AML-193 (cell line): ENCODE measurements around the gene LNPK.
"Not testable (repeated sequence)": the region's sequence is repeated elsewhere in the genome, so short reads cannot be mapped to it uniquely, and the experiment has no call there.

Experiments used
- DNase-seq, 2 experiments: peaks; one replicate each; lab custom pipeline; 2025; lab: John Stamatoyannopoulos, UW

Gene LNPK

GRCh38 chr2:175973373-175973772 is 28.7 kb downstream of the LNPK start:
- no peak for DNase-seq

GRCh38 chr2:175966839-175967238 is 35.2 kb downstream of the LNPK start:
- DNase-seq, result no peak

GRCh38 chr2:175965773-175966172 is 36.3 kb downstream of the LNPK start:
- DNase-seq, result no peak

DNA sequence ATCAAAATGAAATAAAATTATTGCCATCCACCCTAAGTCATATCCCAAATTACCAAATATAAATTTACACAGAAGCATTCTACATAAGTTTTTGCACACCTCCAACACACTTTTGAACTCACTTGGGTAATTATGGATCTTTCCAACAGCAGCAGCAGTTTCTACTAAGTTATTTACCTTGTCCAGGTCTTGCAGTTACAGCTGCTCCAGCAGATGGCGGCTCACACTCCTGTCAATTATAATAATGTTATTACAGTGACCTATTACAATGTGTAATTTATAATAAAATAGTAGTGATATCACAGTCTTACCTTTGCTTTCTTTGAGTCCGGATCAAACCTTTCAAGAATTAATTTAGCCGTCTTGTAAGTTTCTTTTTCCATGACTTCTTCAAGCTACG is 37.9 kb downstream of the LNPK start:
- peak in 1 of 2 experiments; percentile 6 for DNase-seq

DNA sequence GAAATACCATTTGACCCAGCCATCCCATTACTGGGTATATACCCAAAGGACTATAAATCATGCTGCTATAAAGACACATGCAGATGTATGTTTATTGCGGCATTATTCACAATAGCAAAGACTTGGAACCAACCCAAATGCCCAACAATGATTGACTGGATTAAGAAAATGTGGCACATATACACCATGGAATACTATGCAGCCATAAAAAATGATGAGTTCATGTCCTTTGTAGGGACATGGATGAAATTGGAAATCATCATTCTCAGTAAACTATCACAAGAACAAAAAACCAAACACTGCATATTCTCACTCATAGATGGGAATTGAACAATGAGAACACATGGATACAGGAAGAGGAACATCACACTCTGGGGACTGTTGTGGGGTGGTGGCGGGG is 38.9 kb downstream of the LNPK start:
- DNase-seq, result not testable (repeated sequence)

GRCh38 chr2:175957845-175958244 is 44.2 kb downstream of the LNPK start:
- no peak for DNase-seq

GRCh38 chr2:175955136-175955535 is 46.9 kb downstream of the LNPK start:
- no peak for DNase-seq

DNA sequence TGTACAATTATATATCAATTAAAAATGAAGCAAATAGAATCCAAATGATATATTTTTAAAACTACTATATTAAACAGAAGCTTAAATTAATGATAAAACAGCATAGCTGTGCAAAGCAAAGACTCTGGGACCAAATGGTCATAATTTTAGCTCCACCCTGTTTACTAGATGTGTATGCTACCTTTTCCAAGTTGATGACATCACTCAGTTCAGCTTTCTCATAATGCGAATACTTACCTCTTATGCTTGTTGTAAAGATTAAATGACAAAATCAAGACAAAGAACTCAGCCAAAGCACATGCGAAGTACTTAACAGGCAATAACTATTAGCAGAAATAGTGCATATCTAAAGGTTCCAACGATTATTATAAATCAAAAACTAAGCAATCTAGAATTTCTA is 51.6 kb downstream of the LNPK start:
- no peak for DNase-seq

GRCh38 chr2:175948191-175948590 is 53.9 kb downstream of the LNPK start:
- no peak for DNase-seq

- no peak for DNase-seq
Measured at GRCh38 chr2:175947073-175947472, 55.0 kb downstream of the LNPK start.

DNA sequence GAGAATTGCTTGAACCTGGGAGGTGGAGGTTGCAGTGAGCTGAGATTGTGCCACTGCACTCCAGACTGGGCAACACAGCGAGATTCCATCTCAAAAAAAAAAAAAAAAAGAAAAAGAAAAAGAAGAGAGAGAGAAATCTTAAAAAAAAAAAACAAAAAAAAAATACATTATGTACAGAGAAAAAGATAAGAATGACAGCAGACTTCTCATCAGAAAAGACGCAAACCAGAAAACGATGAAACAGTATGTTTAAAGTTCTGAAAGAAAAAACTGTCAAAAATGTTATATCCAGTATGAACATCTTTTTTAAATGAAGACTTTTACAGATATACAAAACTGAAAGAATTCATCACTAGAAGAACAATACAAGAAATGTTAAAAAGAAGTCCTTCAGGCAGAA is 60.4 kb downstream of the LNPK start:
- DNase-seq, result no peak

DNA sequence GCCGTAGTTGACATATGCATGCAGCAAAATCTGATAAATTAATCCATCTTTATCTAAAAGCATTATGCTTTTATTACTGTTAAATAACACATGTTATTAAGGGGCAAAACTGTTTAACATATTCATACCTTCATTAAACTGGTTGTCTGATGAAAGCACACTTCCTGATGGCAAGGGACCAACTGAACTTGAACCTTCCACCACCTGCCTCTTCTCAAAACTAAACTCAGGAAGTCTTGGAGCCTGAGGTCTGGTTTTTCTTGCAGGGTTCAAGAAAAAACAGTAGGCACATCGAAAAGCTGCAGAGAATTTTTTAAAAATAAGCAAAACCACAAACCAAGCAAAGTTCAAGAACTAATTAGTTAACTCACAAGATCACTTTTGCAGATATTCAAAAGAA is 64.9 kb downstream of the LNPK start:
- no peak for DNase-seq

GRCh38 chr2:175935289-175936181 is 66.5 kb downstream of the LNPK start:
- no peak for DNase-seq

DNA sequence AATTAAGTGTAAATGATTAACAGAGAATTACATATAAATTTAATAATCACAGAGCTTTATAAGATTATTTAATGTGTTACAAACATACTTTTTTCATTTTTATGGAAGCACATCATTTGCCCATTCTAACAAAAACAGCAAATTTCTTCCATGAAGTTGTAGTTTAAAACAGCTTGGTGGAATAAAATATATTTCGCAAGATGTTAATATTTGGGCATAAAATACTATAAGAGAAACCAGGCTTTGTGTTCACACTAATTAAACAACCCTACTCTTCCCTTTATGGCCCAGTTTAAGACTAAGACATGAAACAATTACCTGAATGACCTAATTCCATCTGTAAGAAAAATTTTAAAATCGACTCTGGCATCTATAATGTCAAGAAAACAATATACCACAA is 69.4 kb downstream of the LNPK start:
- no peak for DNase-seq

DNA sequence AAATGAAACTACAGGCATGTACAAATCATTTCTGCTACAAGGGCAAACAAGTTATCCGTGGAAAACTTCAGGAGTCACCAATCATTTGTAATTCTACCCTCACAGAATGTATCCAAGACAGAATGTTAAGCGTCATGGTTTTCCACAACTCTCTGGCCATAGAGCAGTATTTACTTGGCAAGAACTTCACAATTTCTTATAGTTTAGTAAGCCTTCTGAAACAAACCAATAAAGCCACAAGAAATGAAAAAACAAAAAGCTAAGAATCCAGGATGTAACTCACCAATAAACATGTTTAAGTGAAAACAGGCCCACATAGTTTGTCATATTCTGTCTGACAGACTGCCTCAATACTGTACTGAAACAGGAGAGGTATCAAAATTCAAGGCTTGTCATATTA is 70.3 kb downstream of the LNPK start:
- no peak for DNase-seq

DNA sequence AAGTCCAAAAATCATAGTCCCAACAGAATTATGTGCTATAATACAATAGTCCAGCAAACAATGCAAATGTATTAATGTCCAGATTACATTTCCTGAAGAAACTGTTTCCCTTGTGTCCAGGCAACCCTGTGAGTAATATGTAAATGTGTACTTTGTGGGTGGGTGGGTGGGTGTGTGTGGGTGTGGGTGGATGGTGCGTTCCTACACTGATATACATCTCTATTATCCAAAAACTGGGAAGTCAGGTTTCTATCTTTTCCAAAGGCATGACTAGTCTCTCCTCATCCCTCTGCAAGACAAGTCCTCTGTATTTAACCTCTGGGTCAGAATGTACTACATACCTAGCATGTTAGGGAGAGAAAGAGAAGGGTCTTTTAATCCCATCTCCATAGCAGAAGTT is 71.6 kb downstream of the LNPK start:
- DNase-seq, result no peak

- DNase-seq, result no peak
Measured at GRCh38 chr2:175929850-175930249, 72.2 kb downstream of the LNPK start.

- DNase-seq, result no peak
Measured at GRCh38 chr2:175926272-175926671, 75.8 kb downstream of the LNPK start.

DNA sequence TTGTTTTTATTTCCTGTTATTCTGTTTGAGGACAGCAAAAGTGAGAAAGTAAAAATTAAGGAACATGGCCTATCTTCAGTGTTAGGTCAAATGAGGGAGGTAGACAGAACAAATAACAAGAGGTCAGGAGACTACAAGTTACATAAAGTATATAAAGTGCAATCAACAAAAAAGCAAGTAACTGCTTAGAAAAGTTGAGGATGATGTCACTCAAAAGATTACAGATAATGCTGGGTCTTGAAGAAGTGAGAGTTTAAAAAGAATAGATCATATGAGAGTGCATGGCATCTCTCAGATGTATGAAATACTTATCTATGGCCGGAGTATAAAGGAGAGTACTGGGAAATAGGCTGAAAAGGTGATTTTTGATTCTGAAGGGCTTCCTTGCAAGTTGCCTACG is 79.9 kb downstream of the LNPK start:
- DNase-seq, result no peak

DNA sequence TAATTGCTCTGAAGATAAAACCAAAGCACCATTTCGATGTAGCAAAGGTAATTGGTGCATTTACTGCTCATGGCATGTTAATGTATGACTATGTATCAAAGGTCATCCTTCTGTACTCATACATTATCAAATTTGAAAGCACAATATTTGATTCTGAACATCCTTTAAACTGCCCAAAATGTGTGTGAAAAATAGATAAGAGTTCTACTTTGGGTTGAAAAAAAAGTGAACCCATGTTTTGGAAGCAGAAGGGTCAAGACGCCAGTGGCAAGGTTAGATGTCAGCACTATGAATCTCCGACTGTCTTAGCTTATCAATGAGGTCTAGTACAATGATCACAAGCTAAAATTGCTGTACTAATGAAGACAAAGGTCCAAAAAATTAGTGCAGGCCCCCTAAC is 83.1 kb downstream of the LNPK start:
- DNase-seq, result no peak

GRCh38 chr2:175914846-175915245 is 87.2 kb downstream of the LNPK start:
- DNase-seq, result no peak

GRCh38 chr2:175913849-175914743 is 88.0 kb downstream of the LNPK start:
- not testable (repeated sequence) for DNase-seq

- DNase-seq, result not testable (repeated sequence)
Measured at GRCh38 chr2:175913267-175913666, 88.8 kb downstream of the LNPK start.
